ENCODE measurements around the gene MTHFD2L. TPM values are rescaled to one million over a fixed set of nuclear protein-coding genes. Genes with fewer than 3 reads are reported as not detected.

MTHFD2L gene
- total and polyA plus RNA-seq, 2 donors from 2014 or later, result 12.3 to 16.3 TPM

DNA sequence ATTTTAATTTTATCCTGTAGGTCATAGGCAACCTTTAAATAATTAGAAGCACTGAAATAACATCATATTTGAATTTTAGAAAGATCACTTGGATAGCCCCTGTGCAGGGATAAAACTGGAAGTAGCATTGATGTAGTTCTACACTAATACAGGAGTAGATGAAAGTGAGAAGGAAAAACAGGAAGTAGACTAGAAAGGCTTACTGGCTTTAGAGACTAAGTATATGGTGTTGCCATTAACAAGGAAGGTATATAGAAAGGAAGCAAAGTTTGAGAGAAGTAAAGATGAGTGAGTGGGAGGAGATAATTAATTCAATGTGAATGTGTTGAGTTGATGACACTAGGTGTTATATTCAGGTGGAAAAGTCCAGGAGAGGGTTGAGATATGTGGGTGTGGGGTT, 77.2 kb downstream of the MTHFD2L start:
- Histone ChIP-seq H3K27me3 (ENCODE audit: control insufficient read depth, insufficient read depth, low read length) (no peaks in the 10 kb centered on the region), H3K9ac (ENCODE audit: low read length in 3 of 3) (no peak overlapping the region), H3K9me3 (ENCODE audit: control insufficient read depth in 2 of 3, insufficient read depth in 1 of 3, low read length in 3 of 3) (no peaks in the 10 kb centered on the region), H3K4me1 (ENCODE audit: control insufficient read depth in 2 of 3, insufficient read depth in 2 of 3, low read depth in 1 of 3, low read length in 3 of 3) (no peaks in the 10 kb centered on the region), H3K4me3 (ENCODE audit: low read length in 3 of 3) (no peak overlapping the region), H3K27ac (ENCODE audit: low read depth in 2 of 2, low read length in 2 of 2) (no peak overlapping the region), H3K36me3 (ENCODE audit: control insufficient read depth in 2 of 3, insufficient read depth in 3 of 3, low read length in 3 of 3) (no peaks in the 10 kb centered on the region)
- no peak for FAIRE-seq
- DNase-seq, result no peak
- TF ChIP-seq, protein P1, sequence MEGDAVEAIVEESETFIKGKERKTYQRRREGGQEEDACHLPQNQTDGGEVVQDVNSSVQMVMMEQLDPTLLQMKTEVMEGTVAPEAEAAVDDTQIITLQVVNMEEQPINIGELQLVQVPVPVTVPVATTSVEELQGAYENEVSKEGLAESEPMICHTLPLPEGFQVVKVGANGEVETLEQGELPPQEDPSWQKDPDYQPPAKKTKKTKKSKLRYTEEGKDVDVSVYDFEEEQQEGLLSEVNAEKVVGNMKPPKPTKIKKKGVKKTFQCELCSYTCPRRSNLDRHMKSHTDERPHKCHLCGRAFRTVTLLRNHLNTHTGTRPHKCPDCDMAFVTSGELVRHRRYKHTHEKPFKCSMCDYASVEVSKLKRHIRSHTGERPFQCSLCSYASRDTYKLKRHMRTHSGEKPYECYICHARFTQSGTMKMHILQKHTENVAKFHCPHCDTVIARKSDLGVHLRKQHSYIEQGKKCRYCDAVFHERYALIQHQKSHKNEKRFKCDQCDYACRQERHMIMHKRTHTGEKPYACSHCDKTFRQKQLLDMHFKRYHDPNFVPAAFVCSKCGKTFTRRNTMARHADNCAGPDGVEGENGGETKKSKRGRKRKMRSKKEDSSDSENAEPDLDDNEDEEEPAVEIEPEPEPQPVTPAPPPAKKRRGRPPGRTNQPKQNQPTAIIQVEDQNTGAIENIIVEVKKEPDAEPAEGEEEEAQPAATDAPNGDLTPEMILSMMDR (IDR thresholded peaks at IDR 0.05; ENCODE audit: borderline replicate concordance, extremely low read depth, insufficient read depth), result no peak
- intact Hi-C loops (cut with DNase I), result no loop called here

GRCh38 chr4:74237425-74237966, 79.6 kb downstream of the MTHFD2L start:
- H3K9ac ChIP-seq (ENCODE audit: low read length in 3 of 3), result no peak overlapping the region
- no peaks in the 10 kb centered on the region for H3K36me3 ChIP-seq (ENCODE audit: control insufficient read depth in 2 of 3, insufficient read depth in 3 of 3, low read length in 3 of 3)
- H3K4me1 ChIP-seq (ENCODE audit: control insufficient read depth in 2 of 3, insufficient read depth in 2 of 3, low read depth in 1 of 3, low read length in 3 of 3), result no peaks in the 10 kb centered on the region
- intact Hi-C loops (cut with DNase I), result no loop called here
- H3K27me3 ChIP-seq (ENCODE audit: control insufficient read depth, insufficient read depth, low read length), result no peaks in the 10 kb centered on the region
- no peak overlapping the region for H3K27ac ChIP-seq (ENCODE audit: low read depth in 2 of 2, low read length in 2 of 2)
- DNase-seq (no peak), FAIRE-seq (no peak)
- H3K4me3 ChIP-seq (ENCODE audit: low read length in 3 of 3), result no peak overlapping the region
- H3K9me3 ChIP-seq (ENCODE audit: control insufficient read depth in 2 of 3, insufficient read depth in 1 of 3, low read length in 3 of 3), result no peaks in the 10 kb centered on the region
- TF ChIP-seq, protein P1 (IDR thresholded peaks at IDR 0.05; ENCODE audit: borderline replicate concordance, extremely low read depth, insufficient read depth), result no peak

GRCh38 chr4:74244049-74244448, 86.1 kb downstream of the MTHFD2L start:
- DNase-seq, result no peak
- FAIRE-seq, result no peak
- Histone ChIP-seq H3K9ac (ENCODE audit: low read length in 3 of 3) (no peak overlapping the region), H3K4me3 (ENCODE audit: low read length in 3 of 3) (no peak overlapping the region), H3K36me3 (ENCODE audit: control insufficient read depth in 2 of 3, insufficient read depth in 3 of 3, low read length in 3 of 3) (no peaks in the 10 kb centered on the region), H3K4me1 (ENCODE audit: control insufficient read depth in 2 of 3, insufficient read depth in 2 of 3, low read depth in 1 of 3, low read length in 3 of 3) (no peaks in the 10 kb centered on the region), H3K27me3 (ENCODE audit: control insufficient read depth, insufficient read depth, low read length) (no peaks in the 10 kb centered on the region), H3K9me3 (ENCODE audit: control insufficient read depth in 2 of 3, insufficient read depth in 1 of 3, low read length in 3 of 3) (no peaks in the 10 kb centered on the region), H3K27ac (ENCODE audit: low read depth in 2 of 2, low read length in 2 of 2) (no peak overlapping the region)
- intact Hi-C loops (cut with DNase I), result no loop called here
- TF ChIP-seq, protein P1 (IDR thresholded peaks at IDR 0.05; ENCODE audit: borderline replicate concordance, extremely low read depth, insufficient read depth), result no peak

GRCh38 chr4:74252933-74253332, 95.0 kb downstream of the MTHFD2L start:
- no peak for FAIRE-seq
- Histone ChIP-seq H3K4me3 (ENCODE audit: low read length in 3 of 3) (no peak overlapping the region), H3K36me3 (ENCODE audit: control insufficient read depth in 2 of 3, insufficient read depth in 3 of 3, low read length in 3 of 3) (no peaks in the 10 kb centered on the region), H3K27ac (ENCODE audit: low read depth in 2 of 2, low read length in 2 of 2) (no peak overlapping the region), H3K9ac (ENCODE audit: low read length in 3 of 3) (no peak overlapping the region), H3K4me1 (ENCODE audit: control insufficient read depth in 2 of 3, insufficient read depth in 2 of 3, low read depth in 1 of 3, low read length in 3 of 3) (no peaks in the 10 kb centered on the region), H3K9me3 (ENCODE audit: control insufficient read depth in 2 of 3, insufficient read depth in 1 of 3, low read length in 3 of 3) (peaks cover 0 to 4% (median 0%) of the 10 kb centered on the region in 3 donors), H3K27me3 (ENCODE audit: control insufficient read depth, insufficient read depth, low read length) (no peaks in the 10 kb centered on the region)
- DNase-seq, result no peak
- intact Hi-C loops (cut with DNase I), result no loop called here
- TF ChIP-seq, protein P1 (IDR thresholded peaks at IDR 0.05; ENCODE audit: borderline replicate concordance, extremely low read depth, insufficient read depth), result no peak

Data from kidney (tissue), 14 donors.